ENCODE results near the gene MYDGF. TPM values are rescaled to one million over a fixed set of nuclear protein-coding genes. Genes with fewer than 3 reads are reported as not detected.
"Not testable (repeated sequence)": the region's sequence is repeated elsewhere in the genome, so short reads cannot be mapped to it uniquely, and the experiment has no call there.

MYDGF gene
- polyA plus RNA-seq, 4 donors = 58.8 to 84.5 (median 78.5) TPM

DNA sequence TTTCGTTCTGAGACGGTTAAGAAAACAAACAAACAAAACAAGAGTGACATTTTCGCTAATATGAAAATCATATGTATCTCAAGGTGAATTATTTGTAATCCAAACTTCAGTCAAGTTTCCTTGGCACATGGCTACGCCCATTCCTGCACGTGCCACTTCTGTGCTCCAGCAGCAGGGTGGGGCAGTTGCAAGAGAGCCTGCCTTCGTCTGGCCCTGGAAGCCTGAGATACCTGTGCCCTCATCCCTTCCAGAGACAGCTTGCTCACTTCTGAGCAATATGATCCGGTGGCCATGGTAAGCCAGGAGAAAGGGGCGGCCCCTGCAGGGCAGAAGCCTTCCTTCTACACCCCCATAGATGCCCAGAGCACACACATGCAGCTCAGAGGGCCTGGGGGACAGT, 31.4 kb upstream of the MYDGF start:
- DNase-seq (ENCODE audit: low read depth in 4 of 4, low spot score in 3 of 4) = no peak

DNA sequence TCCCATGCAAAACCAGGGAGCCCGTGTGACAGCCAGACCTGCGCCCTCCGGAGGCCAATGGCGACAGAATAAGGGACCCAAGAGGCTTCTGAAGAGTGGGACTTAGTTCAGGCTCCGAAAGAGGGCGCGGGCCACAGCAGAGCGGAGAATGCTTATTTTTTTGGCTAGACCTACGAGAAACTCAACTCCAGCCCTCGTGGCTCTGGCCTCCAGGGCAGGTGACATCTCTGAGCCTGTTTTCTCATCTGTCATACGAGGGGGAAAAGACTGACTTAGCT, 30.5 kb upstream of the MYDGF start:
- no peak for DNase-seq (ENCODE audit: low read depth in 4 of 4, low spot score in 3 of 4)

- DNase-seq (ENCODE audit: low read depth in 4 of 4, low spot score in 3 of 4) = no peak
These were observed 29.9 kb upstream of the MYDGF start for GRCh38 chr19:4699826-4700692.

GRCh38 chr19:4697304-4697703, 27.2 kb upstream of the MYDGF start:
- no peak for DNase-seq (ENCODE audit: low read depth in 4 of 4, low spot score in 3 of 4)

GRCh38 chr19:4695224-4695731, 25.1 kb upstream of the MYDGF start:
- no peak for DNase-seq (ENCODE audit: low read depth in 4 of 4, low spot score in 3 of 4)

GRCh38 chr19:4694211-4694987, 24.3 kb upstream of the MYDGF start:
- no peak for DNase-seq (ENCODE audit: low read depth in 4 of 4, low spot score in 3 of 4)

DNA sequence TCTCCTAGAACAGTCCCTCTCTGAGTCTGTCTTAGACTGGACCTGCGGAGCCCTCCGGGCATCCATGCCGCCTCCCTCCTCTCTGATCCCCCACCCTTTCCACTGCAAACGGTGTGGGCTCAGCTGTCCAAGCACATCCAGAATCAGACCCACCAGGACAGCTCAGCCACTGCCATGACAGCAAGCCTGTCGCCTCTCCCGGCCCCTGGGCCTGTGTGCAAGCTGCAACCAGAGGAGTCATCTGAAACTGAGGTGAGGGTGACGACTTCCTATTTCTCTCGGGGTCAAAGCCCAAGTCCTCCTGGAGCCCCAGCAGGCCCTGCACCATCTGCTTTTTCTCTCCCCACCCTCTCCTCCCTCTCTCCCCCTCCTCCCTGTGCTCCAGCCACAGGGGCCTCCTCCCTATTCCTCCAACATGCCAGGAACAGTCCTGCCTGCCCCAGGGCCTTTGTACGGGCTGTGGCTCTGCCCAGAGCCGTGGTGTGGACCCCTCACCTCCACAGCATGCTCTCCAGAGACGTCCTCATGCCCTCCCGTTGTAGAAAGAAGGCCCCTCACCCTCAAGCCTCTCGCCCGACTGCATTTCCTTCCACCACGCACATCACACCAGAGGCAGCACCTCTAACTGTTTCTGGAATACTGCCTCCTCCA, 23.5 kb upstream of the MYDGF start:
- no peak for DNase-seq (ENCODE audit: low read depth in 4 of 4, low spot score in 3 of 4)

DNA sequence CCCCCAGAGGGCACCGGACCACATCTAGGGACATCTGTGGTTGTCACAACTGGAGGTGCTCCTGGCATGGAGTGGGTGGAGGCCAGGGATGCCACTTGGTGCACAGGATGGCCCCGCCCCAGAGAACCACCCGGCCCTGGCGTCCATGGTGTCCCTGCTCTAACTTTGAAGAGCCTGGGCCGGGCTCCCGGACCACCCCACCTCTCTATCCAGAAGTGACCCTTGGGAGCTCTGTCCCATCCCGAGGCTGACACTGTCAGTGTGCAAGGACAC, 22.9 kb upstream of the MYDGF start:
- DNase-seq (ENCODE audit: low read depth in 4 of 4, low spot score in 3 of 4) = no peak

DNA sequence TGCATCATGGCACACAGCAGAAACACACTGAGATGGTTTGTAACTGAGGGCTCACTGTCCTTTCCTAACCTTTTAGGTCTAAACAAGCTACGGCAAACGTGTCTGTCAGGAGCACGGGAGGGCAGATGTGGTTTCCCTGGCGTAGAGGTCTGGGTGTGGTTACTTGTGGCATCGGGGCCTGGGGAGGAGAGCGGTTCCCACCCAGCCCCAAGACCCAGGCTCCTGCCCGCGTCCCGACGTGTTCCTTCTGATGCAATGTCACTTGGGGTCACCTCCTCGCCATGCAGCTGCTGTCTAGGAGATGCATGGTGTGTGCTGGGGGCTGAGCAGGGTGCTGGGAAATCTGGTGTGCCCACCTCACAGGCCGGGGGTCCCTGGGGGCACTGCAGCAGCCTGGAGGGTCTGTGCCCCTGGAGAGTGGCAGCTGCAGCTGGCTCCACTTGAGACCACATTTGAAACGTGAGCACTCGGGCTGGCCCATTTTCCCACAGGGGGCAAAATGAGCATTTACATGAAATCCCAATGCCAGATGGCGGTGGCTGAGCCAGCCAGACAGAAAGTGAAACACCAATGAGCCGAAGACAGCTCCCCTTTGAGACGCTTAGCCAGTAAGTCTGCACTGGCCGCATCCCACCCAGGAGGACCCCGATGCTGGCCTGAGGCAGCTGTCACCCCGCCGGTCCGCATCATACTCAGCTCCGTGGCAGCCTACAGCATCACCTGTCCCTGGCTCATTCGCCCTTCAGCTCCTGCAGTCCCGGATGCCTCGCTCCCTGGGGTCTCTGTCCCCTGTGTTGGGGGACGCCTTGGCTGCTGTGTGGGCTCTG, 22.3 kb upstream of the MYDGF start:
- DNase-seq (ENCODE audit: low read depth in 4 of 4, low spot score in 3 of 4) = no peak

GRCh38 chr19:4691373-4691772, 21.2 kb upstream of the MYDGF start:
- DNase-seq (ENCODE audit: low read depth in 4 of 4, low spot score in 3 of 4) = no peak

GRCh38 chr19:4690361-4690760, 20.2 kb upstream of the MYDGF start:
- DNase-seq (ENCODE audit: low read depth in 4 of 4, low spot score in 3 of 4) = no peak

GRCh38 chr19:4689403-4689802, 19.3 kb upstream of the MYDGF start:
- no peak for DNase-seq (ENCODE audit: low read depth in 4 of 4, low spot score in 3 of 4)

GRCh38 chr19:4688587-4688986, 18.4 kb upstream of the MYDGF start:
- DNase-seq (ENCODE audit: low read depth in 4 of 4, low spot score in 3 of 4) = no peak

DNA sequence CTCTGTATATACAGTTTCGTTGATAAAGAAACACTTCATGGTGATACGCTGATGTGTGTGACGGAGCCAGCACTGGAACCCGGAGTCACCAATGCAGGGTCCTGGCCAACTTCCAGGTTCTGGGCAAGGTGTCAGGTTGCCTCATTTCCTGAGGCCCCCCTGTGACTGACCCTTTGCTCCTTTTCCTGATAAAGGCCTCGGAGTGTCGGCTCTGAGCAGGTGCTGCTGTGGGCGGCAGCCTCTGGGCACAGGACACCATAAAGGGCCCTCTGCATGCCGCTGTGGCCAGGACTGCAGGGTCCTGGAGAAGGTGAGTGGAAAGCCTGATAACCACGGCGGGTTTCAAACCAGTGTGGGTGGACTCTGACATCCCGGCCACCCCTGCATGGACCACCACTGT, 17.3 kb upstream of the MYDGF start:
- no peak for DNase-seq (ENCODE audit: low read depth in 4 of 4, low spot score in 3 of 4)

DNA sequence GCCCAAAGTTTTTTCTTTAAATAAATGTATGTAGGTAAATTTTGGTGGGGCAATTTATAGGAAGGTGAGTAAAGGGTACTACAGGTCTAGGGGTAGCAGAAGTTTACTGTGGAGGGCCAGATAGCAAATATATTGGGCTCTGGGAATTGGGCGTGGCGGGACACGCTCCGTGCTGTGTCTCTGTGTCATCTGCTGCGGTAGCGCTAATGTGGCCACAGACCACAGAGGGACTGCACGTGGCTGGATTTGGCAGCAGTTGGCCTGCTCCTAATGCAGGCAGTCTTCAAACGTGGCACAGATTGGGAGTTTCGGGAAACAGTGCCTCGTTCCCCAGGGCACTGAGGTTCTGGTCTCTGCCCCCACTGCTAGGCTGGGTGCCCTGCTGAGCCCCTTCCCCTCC, 16.6 kb upstream of the MYDGF start:
- DNase-seq (ENCODE audit: low read depth in 4 of 4, low spot score in 3 of 4) = no peak

DNA sequence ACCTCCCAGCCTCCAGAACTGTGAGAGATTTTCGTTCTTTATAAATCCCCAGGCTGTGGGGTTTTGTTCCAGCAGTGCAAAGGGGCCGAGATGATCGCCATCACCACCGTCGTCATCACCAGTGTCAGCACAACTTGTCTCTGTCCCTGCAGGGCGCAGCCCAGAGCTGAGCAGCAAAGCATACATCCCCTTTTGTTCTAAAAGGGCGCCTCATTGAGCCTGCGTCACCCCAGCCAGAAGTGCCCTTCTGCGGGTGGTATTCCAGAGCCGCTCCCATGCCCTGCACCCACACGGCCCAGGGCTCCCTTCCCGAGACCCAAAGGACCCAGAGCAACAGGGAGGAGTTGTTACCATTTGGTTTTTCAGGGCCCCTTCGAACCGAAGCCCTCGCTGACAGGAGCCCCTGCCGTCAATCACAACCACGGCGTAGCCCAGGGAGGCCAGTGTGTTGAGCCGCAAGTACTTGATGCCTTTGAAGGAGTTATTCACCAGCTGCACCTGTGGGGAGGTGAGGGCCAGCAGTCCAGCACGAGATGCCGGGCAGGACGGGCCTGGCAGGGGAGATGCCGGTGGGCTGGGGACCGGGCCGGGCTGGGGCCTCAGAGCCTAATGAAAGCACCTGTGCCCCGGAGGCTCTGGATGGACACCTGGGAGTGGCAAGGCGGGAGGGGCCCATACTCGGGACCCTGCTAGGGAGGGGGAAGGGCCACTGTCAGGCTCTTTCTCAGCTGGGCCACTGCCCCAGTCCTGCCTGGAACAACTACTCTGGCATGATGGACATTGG, 14.4 kb upstream of the MYDGF start:
- DNase-seq (ENCODE audit: low read depth in 4 of 4, low spot score in 3 of 4) = no peak

DNA sequence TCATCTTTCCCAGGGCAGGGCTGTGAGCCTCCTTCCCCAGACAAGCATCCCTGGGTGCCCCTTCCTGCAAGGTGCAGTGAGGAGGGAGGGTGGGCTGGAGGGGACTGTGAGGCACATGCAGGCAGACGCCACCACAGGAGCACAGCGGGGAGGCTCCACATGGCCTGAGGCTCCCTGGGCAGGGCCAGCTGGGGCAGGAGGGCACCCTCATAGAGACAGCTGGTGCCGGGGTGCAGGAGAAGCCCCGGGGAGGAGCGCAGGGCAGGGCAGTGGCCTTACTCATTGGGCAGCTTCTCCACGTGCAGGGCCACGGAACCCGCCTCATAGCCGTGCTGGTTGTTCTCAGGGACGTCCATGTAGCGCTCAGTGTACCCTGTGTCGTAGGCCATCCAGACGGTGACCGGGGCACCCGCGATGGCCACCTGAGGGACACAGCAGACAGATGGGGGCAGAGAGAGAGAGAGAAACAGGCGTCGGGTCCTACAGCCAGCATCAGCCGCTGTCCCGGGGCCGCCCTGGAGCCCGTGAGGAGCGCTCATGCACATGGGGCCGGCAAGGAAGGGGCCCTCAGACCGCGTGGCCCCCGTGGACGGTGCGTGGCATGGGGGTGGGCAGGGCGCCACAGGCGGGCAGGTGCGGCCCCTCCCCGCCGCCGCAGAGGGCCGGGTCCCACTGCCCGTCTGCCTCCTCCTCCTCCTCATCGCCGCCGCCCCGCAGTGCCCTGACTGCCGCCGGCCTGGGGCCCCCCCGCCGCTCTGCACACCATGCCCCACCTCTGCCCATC, 12.5 kb upstream of the MYDGF start:
- no peak for DNase-seq (ENCODE audit: low read depth in 4 of 4, low spot score in 3 of 4)

DNA sequence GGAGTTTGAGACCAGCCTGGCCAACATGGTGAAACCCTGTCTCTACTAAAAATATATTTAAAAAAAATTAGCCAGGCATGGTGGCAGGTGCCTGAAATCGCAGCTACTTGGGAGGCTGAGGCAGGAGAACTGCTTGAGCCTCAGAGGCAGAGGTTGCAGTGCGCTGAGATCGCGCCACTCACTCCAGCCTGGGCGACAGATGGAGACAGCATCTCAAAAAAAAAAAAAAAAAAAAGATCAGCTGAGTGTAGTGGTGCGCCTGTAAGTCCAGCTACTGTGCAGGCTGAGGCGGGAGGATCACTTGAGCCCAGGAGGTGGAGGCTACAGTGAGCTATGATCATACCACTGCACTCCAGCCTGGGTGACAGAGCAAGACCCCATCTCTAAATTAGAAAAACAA, 9.9 kb upstream of the MYDGF start:
- not testable (repeated sequence) for DNase-seq (ENCODE audit: low read depth in 4 of 4, low spot score in 3 of 4)
